Parathyroid adenoma (tissue), 2 donors: ENCODE results near the gene MRPS21.
"Not testable (repeated sequence)": the region's sequence is repeated elsewhere in the genome, so short reads cannot be mapped to it uniquely, and the experiment has no call there.

Source experiments
- H2AFZ ChIP-seq: fragments of 300-600 bp; sonication (generic); one replicate; pipeline ENCODE4 v1.7.0; 2017; ENCODE audit warnings: antibody characterized with exemption, mild to moderate bottlenecking
- H3K27ac ChIP-seq: fragments of 300-600 bp; sonication (generic); one replicate; pipeline ENCODE4 v1.7.0; 2017
- H3K27me3 ChIP-seq: fragments of 300-600 bp; sonication (generic); one replicate; pipeline ENCODE4 v1.7.0; 2017; ENCODE audit warnings: low read length; ENCODE audit not compliant: control insufficient read depth, insufficient read depth
- H3K36me3 ChIP-seq: fragments of 300-600 bp; sonication (generic); one replicate; pipeline ENCODE4 v1.7.0; 2017; ENCODE audit warnings: low read length; ENCODE audit not compliant: control insufficient read depth, insufficient read depth
- H3K4me1 ChIP-seq: fragments of 300-600 bp; sonication (generic); one replicate; pipeline ENCODE4 v1.7.0; 2017; ENCODE audit warnings: control low read depth
- H3K4me2 ChIP-seq: fragments of 300-600 bp; sonication (generic); one replicate; pipeline ENCODE4 v1.7.0; 2017; ENCODE audit warnings: low read length
- H3K4me3 ChIP-seq: fragments of 300-600 bp; sonication (generic); one replicate; pipeline ENCODE4 v1.7.0; 2017; ENCODE audit warnings: low read depth, low read length
- H3K79me2 ChIP-seq: fragments of 300-600 bp; sonication (generic); one replicate; pipeline ENCODE4 v1.7.0; 2017; ENCODE audit warnings: control low read depth
- H3K9ac ChIP-seq: fragments of 300-600 bp; sonication (generic); one replicate; pipeline ENCODE4 v1.7.0; 2017; ENCODE audit warnings: mild to moderate bottlenecking
- H3K9me3 ChIP-seq: fragments of 300-600 bp; sonication (generic); one replicate; pipeline ENCODE4 v1.7.0; 2017; ENCODE audit warnings: low read length; ENCODE audit not compliant: control insufficient read depth
- TF ChIP-seq, protein P1 (sequence below): fragments of 300-600 bp; sonication (generic); IDR thresholded peaks from one replicate; pipeline ENCODE4 v1.7.0; 2017; ENCODE audit warnings: antibody characterized with exemption, mild to moderate bottlenecking
- donor health status: primary hyperparathyroidism.

The MRPS21 gene

DNA sequence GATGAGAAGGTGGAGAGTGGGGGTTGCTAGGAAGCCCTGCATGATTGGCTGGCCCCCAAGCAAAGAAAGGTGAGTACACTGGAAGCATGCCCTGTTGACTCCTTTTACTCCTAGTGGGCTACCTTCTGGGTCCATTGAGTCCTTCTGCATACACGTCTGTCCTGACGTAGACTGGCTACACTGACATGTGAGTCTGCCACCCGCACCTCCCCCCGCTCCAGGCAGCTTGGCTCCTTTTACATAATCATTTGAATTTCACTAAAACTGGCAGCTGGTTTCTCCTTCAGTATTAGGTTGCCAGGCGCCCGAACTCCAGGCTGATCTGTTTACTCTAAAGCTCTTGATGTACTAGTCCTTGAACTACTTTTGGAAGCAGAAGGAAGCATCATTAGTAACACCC, 8.7 kb downstream of the MRPS21 start:
- TF ChIP-seq, protein P1, sequence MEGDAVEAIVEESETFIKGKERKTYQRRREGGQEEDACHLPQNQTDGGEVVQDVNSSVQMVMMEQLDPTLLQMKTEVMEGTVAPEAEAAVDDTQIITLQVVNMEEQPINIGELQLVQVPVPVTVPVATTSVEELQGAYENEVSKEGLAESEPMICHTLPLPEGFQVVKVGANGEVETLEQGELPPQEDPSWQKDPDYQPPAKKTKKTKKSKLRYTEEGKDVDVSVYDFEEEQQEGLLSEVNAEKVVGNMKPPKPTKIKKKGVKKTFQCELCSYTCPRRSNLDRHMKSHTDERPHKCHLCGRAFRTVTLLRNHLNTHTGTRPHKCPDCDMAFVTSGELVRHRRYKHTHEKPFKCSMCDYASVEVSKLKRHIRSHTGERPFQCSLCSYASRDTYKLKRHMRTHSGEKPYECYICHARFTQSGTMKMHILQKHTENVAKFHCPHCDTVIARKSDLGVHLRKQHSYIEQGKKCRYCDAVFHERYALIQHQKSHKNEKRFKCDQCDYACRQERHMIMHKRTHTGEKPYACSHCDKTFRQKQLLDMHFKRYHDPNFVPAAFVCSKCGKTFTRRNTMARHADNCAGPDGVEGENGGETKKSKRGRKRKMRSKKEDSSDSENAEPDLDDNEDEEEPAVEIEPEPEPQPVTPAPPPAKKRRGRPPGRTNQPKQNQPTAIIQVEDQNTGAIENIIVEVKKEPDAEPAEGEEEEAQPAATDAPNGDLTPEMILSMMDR, result no peak
- no peaks in the 10 kb centered on the region for H3K36me3 ChIP-seq

GRCh38 chr1:150302902-150303301, 9.2 kb downstream of the MRPS21 start:
- TF ChIP-seq, protein P1, result no peak
- Histone ChIP-seq H3K27ac (no peak overlapping the region), H3K9ac (no peak overlapping the region), H2AFZ (no peak overlapping the region), H3K36me3 (no peaks in the 10 kb centered on the region), H3K79me2 (no peaks in the 10 kb centered on the region), H3K4me3 (no peak overlapping the region), H3K4me2 (no peak overlapping the region), H3K9me3 (no peaks in the 10 kb centered on the region), H3K27me3 (no peaks in the 10 kb centered on the region), H3K4me1 (no peaks in the 10 kb centered on the region)

More for the DNA sequence above, 8.7 kb downstream of the MRPS21 start:
- Histone ChIP-seq H2AFZ (no peak overlapping the region), H3K4me3 (no peak overlapping the region), H3K27me3 (no peaks in the 10 kb centered on the region), H3K4me1 (no peaks in the 10 kb centered on the region), H3K4me2 (no peak overlapping the region), H3K79me2 (no peaks in the 10 kb centered on the region), H3K9ac (no peak overlapping the region), H3K9me3 (no peaks in the 10 kb centered on the region), H3K27ac (no peak overlapping the region)

- H3K4me3 ChIP-seq, H3K4me2 ChIP-seq, H3K4me1 ChIP-seq, H3K27ac ChIP-seq, H3K79me2 ChIP-seq, H2AFZ ChIP-seq, H3K27me3 ChIP-seq, H3K36me3 ChIP-seq, H3K9me3 ChIP-seq, H3K9ac ChIP-seq: not testable (repeated sequence)
Observed at GRCh38 chr1:150308585-150308984, 14.9 kb downstream of the MRPS21 start.

GRCh38 chr1:150309758-150310508, 16.3 kb downstream of the MRPS21 start:
- Histone ChIP-seq H3K36me3 (no peaks in the 10 kb centered on the region), H3K4me3 (no peak overlapping the region), H3K4me2 (no peak overlapping the region), H3K27ac (no peak overlapping the region), H3K9me3 (no peaks in the 10 kb centered on the region), H2AFZ (no peak overlapping the region), H3K79me2 (no peaks in the 10 kb centered on the region), H3K4me1 (no peaks in the 10 kb centered on the region), H3K9ac (no peak overlapping the region), H3K27me3 (no peaks in the 10 kb centered on the region)
- TF ChIP-seq, protein P1, result no peak

DNA sequence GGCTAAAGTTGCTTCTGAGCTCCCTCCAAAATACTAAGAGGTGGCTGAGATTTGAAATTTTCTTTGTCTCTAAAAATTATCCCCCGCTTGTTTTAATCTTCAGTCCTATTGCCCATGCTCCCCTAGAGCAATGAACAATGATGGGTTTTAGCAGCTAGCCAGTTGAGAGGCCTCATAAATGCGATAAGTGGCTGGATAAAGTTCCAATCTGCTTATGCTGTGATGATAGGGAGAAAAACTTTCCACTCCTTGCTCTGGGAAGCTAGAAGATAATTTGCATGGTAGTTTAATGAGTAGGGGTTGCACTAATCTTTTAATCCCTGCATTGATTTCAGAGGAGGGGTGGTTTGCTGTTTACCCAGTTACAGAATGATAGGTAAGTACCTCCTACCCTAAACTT, 18.1 kb downstream of the MRPS21 start:
- Histone ChIP-seq H3K27me3 (no peaks in the 10 kb centered on the region), H3K9ac (no peak overlapping the region), H3K9me3 (no peaks in the 10 kb centered on the region), H3K4me3 (no peak overlapping the region), H2AFZ (no peak overlapping the region), H3K36me3 (no peaks in the 10 kb centered on the region), H3K79me2 (no peaks in the 10 kb centered on the region), H3K4me1 (no peaks in the 10 kb centered on the region), H3K27ac (no peak overlapping the region), H3K4me2 (no peak overlapping the region)
- TF ChIP-seq, protein P1, result no peak

GRCh38 chr1:150314691-150315090, 21.0 kb downstream of the MRPS21 start:
- H3K27me3 ChIP-seq, H3K9ac ChIP-seq, H3K4me3 ChIP-seq, H3K36me3 ChIP-seq, H3K4me1 ChIP-seq, H2AFZ ChIP-seq, H3K27ac ChIP-seq, H3K9me3 ChIP-seq, H3K79me2 ChIP-seq, H3K4me2 ChIP-seq: not testable (repeated sequence)
